ENCODE measurements around the gene MTTP.

- no peak for TF ChIP-seq CTCF (IDR thresholded peaks at IDR 0.05)
- TF ChIP-seq POLR2A (IDR thresholded peaks at IDR 0.05): no peak
Measured at GRCh38 chr4:99664716-99665115, 90.1 kb downstream of the MTTP start.
